Stimulated activated CD8-positive, alpha-beta memory T cell treated with anti-CD3 and anti-CD28 coated beads, Interleukin-15, amount 100 ng/mL, for 24 hours (primary cell): Measurements from ENCODE around the gene MRS2.
"Not testable (repeated sequence)": the region's sequence is repeated elsewhere in the genome, so short reads cannot be mapped to it uniquely, and the experiment has no call there.

Source experiments
- DNase-seq: peaks from one replicate; pipeline ENCODE4 v3.0.0-alpha.2; 2020; ENCODE audit warnings: low read depth

The MRS2 gene, protein sequence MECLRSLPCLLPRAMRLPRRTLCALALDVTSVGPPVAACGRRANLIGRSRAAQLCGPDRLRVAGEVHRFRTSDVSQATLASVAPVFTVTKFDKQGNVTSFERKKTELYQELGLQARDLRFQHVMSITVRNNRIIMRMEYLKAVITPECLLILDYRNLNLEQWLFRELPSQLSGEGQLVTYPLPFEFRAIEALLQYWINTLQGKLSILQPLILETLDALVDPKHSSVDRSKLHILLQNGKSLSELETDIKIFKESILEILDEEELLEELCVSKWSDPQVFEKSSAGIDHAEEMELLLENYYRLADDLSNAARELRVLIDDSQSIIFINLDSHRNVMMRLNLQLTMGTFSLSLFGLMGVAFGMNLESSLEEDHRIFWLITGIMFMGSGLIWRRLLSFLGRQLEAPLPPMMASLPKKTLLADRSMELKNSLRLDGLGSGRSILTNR

GRCh38 chr6:24402697-24403500, at the start of gene MRS2:
TSS of gene MRS2 (plus strand) at chr6:24402936. CDS start at chr6:24403047, 111 bp downstream.
- peak; percentile 60 for DNase-seq

- DNase-seq: no peak
Observed at GRCh38 chr6:24353861-24354260, 48.9 kb upstream of the MRS2 start.

GRCh38 chr6:24355393-24355792, 47.3 kb upstream of the MRS2 start:
- no peak for DNase-seq

- DNase-seq: no peak
Observed at GRCh38 chr6:24356310-24356973, 46.3 kb upstream of the MRS2 start.

DNA sequence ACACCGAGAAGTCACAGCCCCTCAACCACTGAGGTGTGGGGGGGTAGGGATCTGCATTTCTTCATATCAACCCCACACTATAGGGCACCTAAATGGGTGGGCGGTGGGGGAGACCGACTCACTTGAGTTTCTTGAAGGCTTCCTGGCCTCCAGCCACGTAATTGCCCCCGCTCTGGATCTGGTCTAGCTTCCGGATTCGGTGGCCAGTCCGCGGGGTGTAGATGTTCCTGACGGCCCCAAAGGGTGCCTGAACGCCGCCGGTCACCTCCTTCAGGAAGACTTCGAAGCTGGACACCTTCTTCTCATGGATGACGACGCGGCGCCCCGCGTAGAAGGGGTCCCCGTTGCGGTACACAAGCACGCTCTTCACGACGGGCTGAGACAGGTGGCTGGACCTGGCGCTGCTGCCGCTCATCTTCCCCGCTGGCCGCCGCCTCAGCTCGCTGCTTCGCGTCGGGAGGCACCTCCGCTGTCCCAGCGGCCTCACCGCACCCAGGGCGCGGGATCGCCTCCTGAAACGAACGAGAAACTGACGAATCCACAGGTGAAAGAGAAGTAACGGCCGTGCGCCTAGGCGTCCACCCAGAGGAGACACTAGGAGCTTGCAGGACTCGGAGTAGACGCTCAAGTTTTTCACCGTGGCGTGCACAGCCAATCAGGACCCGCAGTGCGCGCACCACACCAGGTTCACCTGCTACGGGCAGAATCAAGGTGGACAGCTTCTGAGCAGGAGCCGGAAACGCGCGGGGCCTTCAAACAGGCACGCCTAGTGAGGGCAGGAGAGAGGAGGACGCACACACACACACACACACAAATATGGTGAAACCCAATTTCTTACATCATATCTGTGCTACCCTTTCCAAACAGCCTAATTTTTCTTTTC, 45.2 kb upstream of the MRS2 start, which contains the start of gene DCDC2:
Gene DCDC2, minus strand, starts transcription at position 724 of the 883 bp plus-strand sequence. Its CDS starts 309 bp downstream, at position 415.
- DNase-seq: no peak

- no peak for DNase-seq
Observed at GRCh38 chr6:24358219-24358821, 44.4 kb upstream of the MRS2 start.

- peak; percentile 71 for DNase-seq
Observed at GRCh38 chr6:24359640-24360454, 42.9 kb upstream of the MRS2 start.

DNA sequence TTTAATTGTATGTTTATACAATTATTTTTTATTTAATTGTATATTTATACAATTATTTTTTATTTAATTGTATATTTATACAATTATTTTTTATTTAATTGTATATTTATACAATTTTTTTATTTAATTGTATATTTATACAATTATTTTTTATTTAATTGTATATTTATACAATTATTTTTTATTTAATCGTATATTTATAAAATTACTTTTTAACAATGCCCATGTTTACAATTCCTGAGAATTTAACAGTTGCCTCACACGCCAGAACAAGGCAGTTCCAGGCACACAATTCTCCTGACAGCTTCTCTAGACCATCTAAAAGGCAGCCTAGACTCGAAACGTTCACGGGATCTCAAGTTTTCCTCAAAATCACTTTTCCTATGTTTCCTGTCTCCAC, 40.4 kb upstream of the MRS2 start:
- not testable (repeated sequence) for DNase-seq

DNA sequence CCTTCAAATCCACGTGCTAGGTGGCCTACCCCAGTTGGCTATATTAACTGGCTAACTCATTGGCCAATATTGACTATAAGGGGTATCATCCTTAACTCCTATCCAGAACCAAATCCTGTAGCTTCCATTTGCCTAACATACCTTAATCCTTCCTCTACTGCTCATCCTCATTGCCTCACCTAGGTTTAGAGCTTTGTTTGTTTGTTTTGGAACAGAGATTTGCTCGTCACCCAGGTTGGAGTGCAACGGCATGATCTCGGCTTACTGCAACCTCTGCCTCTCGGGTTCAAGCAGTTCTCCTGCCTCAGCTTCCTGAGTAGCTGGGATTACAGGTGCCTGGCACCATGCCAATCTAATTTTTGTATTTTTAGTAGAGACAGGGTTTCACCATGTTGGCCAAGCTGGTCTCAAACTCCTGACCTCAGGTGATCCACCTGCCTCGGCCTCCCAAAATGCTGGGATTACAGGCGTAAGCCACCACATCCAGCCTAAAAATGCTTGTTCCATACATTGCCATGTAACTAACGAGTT, 37.6 kb upstream of the MRS2 start:
- DNase-seq: not testable (repeated sequence)

DNA sequence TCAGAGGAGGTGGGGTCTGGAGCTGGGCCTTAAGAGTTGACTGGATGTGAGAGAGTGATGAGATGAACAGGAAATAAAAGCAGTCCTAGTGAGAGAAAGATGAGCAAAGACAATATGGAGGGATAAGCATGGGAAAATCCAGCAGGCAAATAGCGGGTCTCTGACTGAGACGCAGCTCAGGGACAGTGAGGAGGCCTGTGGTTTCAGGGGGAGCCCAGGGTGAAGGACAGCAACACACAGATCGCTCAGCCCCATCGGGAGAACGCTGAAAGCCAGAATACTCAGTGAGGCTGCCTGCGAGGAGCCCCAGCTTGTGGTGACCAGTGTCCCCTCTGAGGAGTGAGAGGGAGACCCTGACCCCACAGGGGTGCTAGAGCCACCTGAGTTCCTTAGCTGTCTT, 28.1 kb upstream of the MRS2 start:
- DNase-seq: no peak

GRCh38 chr6:24376871-24377270, 25.9 kb upstream of the MRS2 start:
- DNase-seq: no peak

DNA sequence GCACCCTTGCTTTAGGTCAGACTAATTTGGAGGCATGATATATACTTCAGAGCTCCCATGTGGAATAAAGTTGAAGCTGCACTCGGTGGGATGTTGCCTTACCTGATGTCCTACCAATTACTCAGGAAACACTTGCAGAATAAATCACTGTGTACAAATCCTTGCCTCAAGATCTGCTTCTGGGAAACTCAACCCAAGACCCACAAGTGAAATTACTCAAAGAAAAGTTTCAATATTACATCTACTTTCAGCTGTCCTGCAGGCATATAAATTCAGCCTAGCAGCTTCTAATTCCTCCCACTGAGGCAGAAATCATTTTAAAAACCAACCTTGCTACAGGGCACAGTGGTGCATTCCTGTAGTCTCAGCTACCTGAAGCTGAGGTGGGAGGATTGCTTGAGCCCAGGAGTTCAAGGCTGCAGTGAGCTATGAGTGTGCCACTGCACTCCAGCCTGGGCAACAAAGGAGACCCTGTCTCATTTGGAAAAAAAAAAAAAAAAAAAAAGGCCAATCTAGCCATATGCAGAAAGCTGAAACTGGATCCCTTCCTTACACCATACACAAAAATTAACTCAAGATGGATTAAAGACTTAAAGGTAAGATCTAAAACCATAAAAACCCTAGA, 24.2 kb upstream of the MRS2 start:
- no peak for DNase-seq

DNA sequence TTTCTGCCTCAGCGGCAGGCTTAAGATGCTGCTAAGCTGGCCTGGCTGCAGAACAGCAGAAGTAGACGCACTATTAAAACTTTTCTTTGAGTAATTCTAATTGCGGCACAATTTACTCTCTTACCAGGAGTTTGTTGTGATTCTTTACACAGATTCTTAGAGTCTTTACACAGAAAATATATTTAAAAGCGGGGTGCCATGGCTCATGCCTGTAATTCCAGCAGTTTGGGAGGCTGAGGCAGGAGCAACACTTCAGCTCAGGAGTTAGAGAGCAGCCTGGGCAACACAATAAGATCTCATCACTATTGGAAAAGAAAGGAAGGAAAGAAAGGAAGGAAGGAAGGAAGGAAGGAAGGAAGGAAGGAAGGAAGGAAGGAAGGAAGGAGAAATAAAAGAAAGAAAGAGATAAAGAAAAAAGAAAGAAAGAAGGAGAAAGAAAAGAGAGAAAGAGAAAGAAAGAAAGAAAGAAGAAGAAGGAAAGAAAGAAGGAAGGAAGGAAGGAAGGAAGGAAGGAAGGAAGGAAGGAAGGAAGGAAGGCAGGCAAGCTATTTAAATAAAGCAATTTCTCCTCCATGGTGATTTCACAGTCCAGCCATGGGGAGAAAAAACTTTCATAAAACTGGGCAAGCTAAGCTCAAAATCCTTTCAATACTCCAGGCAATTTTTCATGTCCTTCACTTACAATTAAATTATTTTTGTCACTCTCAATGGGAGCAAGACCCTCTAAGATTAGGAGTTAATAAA, 21.1 kb upstream of the MRS2 start:
- DNase-seq: no peak

DNA sequence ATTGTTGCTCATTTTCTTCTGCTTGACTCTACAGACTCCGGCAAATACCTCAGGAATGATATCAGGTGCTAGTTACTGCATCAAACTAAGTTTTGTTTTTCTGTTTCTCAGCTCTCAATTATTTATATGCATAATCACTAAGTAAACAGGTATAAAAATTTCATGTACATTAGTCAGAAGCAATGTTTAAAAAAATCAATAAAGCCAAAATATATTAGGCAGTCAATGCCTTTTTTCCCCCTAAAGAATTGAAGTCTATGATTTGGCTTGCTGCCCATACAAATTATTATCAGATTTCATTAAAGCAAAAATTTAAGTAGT, 20.6 kb upstream of the MRS2 start:
- no peak for DNase-seq

DNA sequence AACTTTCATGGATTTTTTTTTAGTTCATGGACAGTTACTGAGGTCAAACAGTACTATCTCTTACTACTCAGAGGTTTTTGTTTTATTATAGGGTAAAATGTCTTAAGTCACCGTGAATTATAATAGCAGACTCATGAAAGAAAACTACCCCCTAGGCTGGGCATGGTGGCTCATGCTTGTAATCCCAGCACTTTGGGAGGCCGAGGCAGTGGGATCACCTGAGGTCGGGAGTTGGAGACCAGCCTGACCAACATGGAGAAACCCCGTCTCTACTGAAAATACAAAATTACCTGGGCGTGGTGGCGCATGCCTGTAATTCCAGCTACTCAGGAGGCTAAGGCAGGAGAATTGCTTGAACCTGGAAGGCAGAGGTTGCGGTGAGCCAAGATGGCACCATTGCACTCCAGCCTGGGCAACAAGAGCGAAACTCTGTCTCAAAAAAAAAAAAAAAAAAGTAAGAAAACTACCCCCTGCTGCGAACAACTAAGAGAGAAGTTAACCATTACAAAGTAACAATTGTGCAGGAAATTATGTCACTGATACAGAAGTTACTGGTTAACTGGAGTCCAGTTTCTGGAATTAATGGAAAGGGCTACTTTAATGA, 19.7 kb upstream of the MRS2 start:
- not testable (repeated sequence) for DNase-seq

- not testable (repeated sequence) for DNase-seq
Observed at GRCh38 chr6:24384369-24385130, 18.2 kb upstream of the MRS2 start.

GRCh38 chr6:24385536-24386269, 17.0 kb upstream of the MRS2 start:
- DNase-seq: no peak
